ENCODE measurements around the gene STPG3.

STPG3 gene

GRCh38 chr9:137222190-137223077 is 28.7 kb upstream of the STPG3 start, which contains the start of gene RNF208:
RNF208 (minus strand) TSS chr9:137222240; CDS start chr9:137221212, 1,028 bp downstream.
- Histone ChIP-seq H3K27ac (replicated peaks) (peak within 1 kb of the TSS; percentile 73), H3K27me3 (ENCODE audit: insufficient read depth, poor library complexity, severe bottlenecking) (no peaks in the 10 kb centered on the region), H3K4me3 (replicated peaks; ENCODE audit: insufficient read depth, low read length) (peak within 1 kb of the TSS; percentile 84)
- DNase-seq (ENCODE audit: low read depth in 1 of 2, low spot score in 1 of 2), result no peak
- TF ChIP-seq, protein P1, sequence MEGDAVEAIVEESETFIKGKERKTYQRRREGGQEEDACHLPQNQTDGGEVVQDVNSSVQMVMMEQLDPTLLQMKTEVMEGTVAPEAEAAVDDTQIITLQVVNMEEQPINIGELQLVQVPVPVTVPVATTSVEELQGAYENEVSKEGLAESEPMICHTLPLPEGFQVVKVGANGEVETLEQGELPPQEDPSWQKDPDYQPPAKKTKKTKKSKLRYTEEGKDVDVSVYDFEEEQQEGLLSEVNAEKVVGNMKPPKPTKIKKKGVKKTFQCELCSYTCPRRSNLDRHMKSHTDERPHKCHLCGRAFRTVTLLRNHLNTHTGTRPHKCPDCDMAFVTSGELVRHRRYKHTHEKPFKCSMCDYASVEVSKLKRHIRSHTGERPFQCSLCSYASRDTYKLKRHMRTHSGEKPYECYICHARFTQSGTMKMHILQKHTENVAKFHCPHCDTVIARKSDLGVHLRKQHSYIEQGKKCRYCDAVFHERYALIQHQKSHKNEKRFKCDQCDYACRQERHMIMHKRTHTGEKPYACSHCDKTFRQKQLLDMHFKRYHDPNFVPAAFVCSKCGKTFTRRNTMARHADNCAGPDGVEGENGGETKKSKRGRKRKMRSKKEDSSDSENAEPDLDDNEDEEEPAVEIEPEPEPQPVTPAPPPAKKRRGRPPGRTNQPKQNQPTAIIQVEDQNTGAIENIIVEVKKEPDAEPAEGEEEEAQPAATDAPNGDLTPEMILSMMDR (IDR thresholded peaks at IDR 0.05; ENCODE audit: insufficient read depth, low read length), result no peak
- no peak for TF ChIP-seq REST (IDR thresholded peaks at IDR 0.05; ENCODE audit: insufficient replicate concordance, low read depth)
- no peak for TF ChIP-seq POLR2AphosphoS5 (IDR thresholded peaks at IDR 0.05; ENCODE audit: low read depth)
- no peak for TF ChIP-seq GABPA (IDR thresholded peaks at IDR 0.05; ENCODE audit: low read depth)
- TF ChIP-seq SPI1 (IDR thresholded peaks at IDR 0.05; ENCODE audit: borderline replicate concordance, low read depth), result no peak

- H3K27me3 ChIP-seq (ENCODE audit: insufficient read depth, poor library complexity, severe bottlenecking), result no peaks in the 10 kb centered on the region
- peak overlapping the region; percentile 84 for H3K4me3 ChIP-seq (replicated peaks; ENCODE audit: insufficient read depth, low read length)
- DNase-seq (ENCODE audit: low read depth in 1 of 2, low spot score in 1 of 2), result peak; percentile 92 to 99
- TF ChIP-seq SPI1 (IDR thresholded peaks at IDR 0.05; ENCODE audit: borderline replicate concordance, low read depth) (peak; percentile 39; the same call in 1 of the 2 replicates), GABPA (IDR thresholded peaks at IDR 0.05; ENCODE audit: low read depth) (peak; percentile 95), REST (IDR thresholded peaks at IDR 0.05; ENCODE audit: insufficient replicate concordance, low read depth) (no peak), POLR2AphosphoS5 (IDR thresholded peaks at IDR 0.05; ENCODE audit: low read depth) (peak; percentile 65)
- TF ChIP-seq, protein P1 (IDR thresholded peaks at IDR 0.05; ENCODE audit: insufficient read depth, low read length), result no peak
- peak overlapping the region; percentile 73 for H3K27ac ChIP-seq (replicated peaks)
Observed at GRCh38 chr9:137223078-137223970, 27.8 kb upstream of the STPG3 start.

DNA sequence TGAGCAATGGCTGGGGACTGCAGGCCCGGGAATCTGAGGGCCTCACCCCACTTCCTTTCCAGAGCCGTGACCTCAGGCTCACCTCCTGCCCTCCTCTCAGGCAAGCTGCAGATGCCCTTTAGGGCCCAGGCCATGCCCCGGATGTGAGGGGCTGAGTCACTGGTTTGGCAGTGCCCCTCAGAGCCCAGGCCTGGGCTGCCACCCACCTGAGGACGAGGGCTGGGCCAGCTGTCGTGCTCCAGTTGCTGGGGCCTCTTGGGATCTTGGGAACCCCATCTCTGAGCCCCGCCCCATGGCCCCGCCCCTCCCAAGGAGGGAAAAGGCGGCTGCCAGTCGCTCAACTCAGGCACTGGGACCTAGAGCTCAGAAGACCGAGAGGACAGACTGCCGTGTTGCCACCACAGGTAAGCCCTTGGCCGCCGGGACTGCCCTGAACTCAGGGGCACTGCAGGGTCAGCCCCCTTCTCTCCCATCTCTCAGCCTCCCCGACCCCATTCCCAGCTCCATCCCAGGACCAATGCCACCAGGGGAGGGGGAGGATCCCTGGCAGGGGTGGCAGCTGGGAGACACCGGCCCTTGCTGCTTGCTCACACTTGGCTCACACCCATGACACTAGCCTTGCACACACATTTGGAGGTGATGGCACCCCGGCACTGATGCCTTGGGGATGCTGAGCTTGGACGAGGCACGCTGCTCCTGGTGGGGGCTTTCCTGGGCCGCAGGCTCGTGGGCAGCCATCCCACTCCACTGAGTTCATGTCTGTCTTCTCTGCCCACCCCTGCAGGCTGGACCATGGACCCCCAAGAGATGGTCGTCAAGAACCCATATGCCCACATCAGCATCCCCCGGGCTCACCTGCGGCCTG is 26.0 kb upstream of the STPG3 start, which contains the start of gene CYSRT1:
Gene CYSRT1 (plus strand): TSS at position 345 of the 865 bp plus-strand sequence. CDS start 448 bp downstream, at position 793.
- DNase-seq (ENCODE audit: low read depth in 1 of 2, low spot score in 1 of 2), result no peak
- H3K27me3 ChIP-seq (ENCODE audit: insufficient read depth, poor library complexity, severe bottlenecking), result no peaks in the 10 kb centered on the region
- peak within 1 kb of the TSS; percentile 84 for H3K4me3 ChIP-seq (replicated peaks; ENCODE audit: insufficient read depth, low read length)
- peak within 1 kb of the TSS; percentile 73 for H3K27ac ChIP-seq (replicated peaks)
- TF ChIP-seq, protein P1 (IDR thresholded peaks at IDR 0.05; ENCODE audit: insufficient read depth, low read length), result no peak
- TF ChIP-seq SPI1 (IDR thresholded peaks at IDR 0.05; ENCODE audit: borderline replicate concordance, low read depth) (no peak), POLR2AphosphoS5 (IDR thresholded peaks at IDR 0.05; ENCODE audit: low read depth) (no peak), REST (IDR thresholded peaks at IDR 0.05; ENCODE audit: insufficient replicate concordance, low read depth) (no peak), GABPA (IDR thresholded peaks at IDR 0.05; ENCODE audit: low read depth) (no peak)
